K562 (cell line): Measurements from ENCODE around the gene C12orf75. TPM values are rescaled to one million over a fixed set of nuclear protein-coding genes. Genes with fewer than 3 reads are reported as not detected.

ENCODE experiments used
- ATAC-seq: fragments of 200-7000 bp; cut with Tn5 transposase; 3 replicates; pipeline ENCODE4 v1.9.1; 2020; ENCODE audit warnings: moderate library complexity
- BruUV-seq: library from RNA; stranded (reverse); fragments of 400-500 nt; replicated peaks from 2 replicates; lab custom pipeline; 2021; lab: Mats Ljungman, UMichigan
- CTCF ChIA-PET: fragments of 300-600 bp; formaldehyde crosslinking; extraction: SDS; loops from one replicate; lab custom pipeline; 2021; ENCODE audit warnings: low intra/inter-chr PET ratio; lab: Yijun Ruan, JAX
- POLR2A ChIA-PET: fragments of 300-600, 350-650 bp; sonication (Branson Sonifier 250); formaldehyde crosslinking; extraction: SDS; loops from one replicate; lab custom pipeline; 2021; ENCODE audit warnings: antibody characterized with exemption, inconsistent platforms; lab: Yijun Ruan, JAX
- DNase-seq, 4 experiments: peaks; one replicate each; pipeline versions ENCODE4 v3.0.0 to v3.0.0-alpha.2; 2011 to 2018; ENCODE audit warnings: low spot score in 3 of 4, mixed read lengths in 3 of 4; ENCODE audit errors: extremely low read depth in 1 of 4
- FAIRE-seq: peaks from 2 replicates; lab custom pipeline; 2011; peaks lifted over from hg19 to GRCh38; lab: Jason Lieb, UNC
- H2AFZ ChIP-seq: 2 replicates; pipeline ENCODE4 v1.6.0; 2011; ENCODE audit warnings: low read depth, low read length, control low read depth, inconsistent platforms
- H3K27ac ChIP-seq: fragments of 200-600 bp; 3 replicates; pipeline ENCODE4 v1.8.0; 2011; ENCODE audit warnings: low read depth, mild to moderate bottlenecking, control low read depth, inconsistent platforms, low read length, moderate library complexity, mixed read lengths; ENCODE audit errors: extremely low read depth
- H3K27me3 ChIP-seq, 2 experiments: fragments of 300-600 bp in 1 of 2; 2 replicates in 1 of 2; 3 replicates in 1 of 2; pipeline versions ENCODE4 v1.6.0 to v1.8.0; 2011; ENCODE audit warnings: inconsistent platforms in 2 of 2, low read length in 2 of 2, mild to moderate bottlenecking in 1 of 2, mixed read lengths in 1 of 2, moderate library complexity in 1 of 2; ENCODE audit not compliant: control insufficient read depth in 2 of 2, insufficient read depth in 2 of 2
- H3K36me3 ChIP-seq: fragments of 300-600 bp; 3 replicates; pipeline ENCODE4 v1.8.0; 2011; ENCODE audit warnings: mild to moderate bottlenecking, low read length, inconsistent platforms; ENCODE audit not compliant: control insufficient read depth, insufficient read depth
- H3K4me1 ChIP-seq, 2 experiments: fragments of 200-600 bp in 1 of 2; replicated peaks in 1 of 2; 2 replicates in 1 of 2; 3 replicates in 1 of 2; pipeline versions ENCODE4 v1.5.1 to v1.8.0; 2011; ENCODE audit warnings: inconsistent platforms in 2 of 2, low read length in 2 of 2, mild to moderate bottlenecking in 1 of 2, mixed read lengths in 1 of 2, moderate library complexity in 1 of 2; ENCODE audit not compliant: control insufficient read depth in 2 of 2, insufficient read depth in 2 of 2
- H3K4me2 ChIP-seq: 2 replicates; pipeline ENCODE4 v1.6.1; 2011; ENCODE audit warnings: low read length, control low read depth, inconsistent platforms, mixed read lengths; ENCODE audit not compliant: insufficient read depth
- H3K4me3 ChIP-seq: fragments of 200-600 bp; sonication (generic), shearing (Covaris generic); 2 replicates; pipeline ENCODE4 v1.5.1; 2016; ENCODE audit warnings: control low read depth, inconsistent platforms
- H3K79me2 ChIP-seq: fragments of 200-600 bp; 3 replicates; pipeline ENCODE4 v1.8.0; 2011; ENCODE audit warnings: low read length, inconsistent platforms; ENCODE audit not compliant: control insufficient read depth, insufficient read depth
- H3K9ac ChIP-seq, 2 experiments: 2 replicates each; pipeline versions ENCODE4 v1.6.0 to v1.6.1; 2011; ENCODE audit warnings: low read depth in 2 of 2, low read length in 2 of 2, control low read depth in 1 of 2, inconsistent platforms in 1 of 2, mild to moderate bottlenecking in 1 of 2, mixed read lengths in 1 of 2; ENCODE audit not compliant: insufficient read depth in 1 of 2
- H3K9me1 ChIP-seq: one replicate; pipeline ENCODE4 v1.6.0; 2011; ENCODE audit warnings: inconsistent platforms, mild to moderate bottlenecking, low read length, moderate library complexity; ENCODE audit not compliant: control insufficient read depth, insufficient read depth
- H3K9me3 ChIP-seq: replicated peaks from 2 replicates; pipeline ENCODE4 v1.5.1; 2011; ENCODE audit warnings: low read depth, low read length, inconsistent platforms; ENCODE audit not compliant: control insufficient read depth, insufficient read depth
- H4K20me1 ChIP-seq: replicated peaks from 2 replicates; pipeline ENCODE4 v1.6.1; 2011; ENCODE audit warnings: low read length, inconsistent platforms, mixed read lengths; ENCODE audit not compliant: control insufficient read depth, insufficient read depth
- E2F3 ChIP-seq: fragments of 250-450 bp; sonication (Bioruptor Pico); IDR thresholded peaks from 2 replicates; pipeline ENCODE4 v1.4.0; 2020; ENCODE audit warnings: mild to moderate bottlenecking
- POLR3G ChIP-seq: IDR thresholded peaks from 2 replicates; pipeline ENCODE4 v1.6.1; 2011; ENCODE audit not compliant: insufficient read length, insufficient replicate concordance; ENCODE audit errors: extremely low read depth
- ZBED1 ChIP-seq: IDR thresholded peaks from 2 replicates; pipeline ENCODE4 v1.6.1; 2014
- ZNF165 ChIP-seq: fragments of 250-450 bp; sonication (Bioruptor Pico); IDR thresholded peaks from 2 replicates; pipeline ENCODE4 v1.4.0; 2020; ENCODE audit warnings: borderline replicate concordance
- ZNF586 ChIP-seq: fragments of 450-650 bp; formaldehyde crosslinking; conservative IDR thresholded peaks from 2 replicates; pipeline ENCODE4 v1.4.0; 2020; ENCODE audit warnings: mild to moderate bottlenecking, moderate library complexity
- WGBS: fragments of 100-300 bp; shearing (Covaris generic); methylation state at CpG from one replicate; pipeline ENCODE4 v1.1.6; 2016; ENCODE audit warnings: low coverage, mixed read lengths; ENCODE audit not compliant: insufficient coverage; ENCODE audit errors: missing lambda C conversion rate; 5-methylcytosine and 5-hydroxymethylcytosine counted together
- in situ Hi-C: fragments of 300-500 bp; cut with MboI; formaldehyde crosslinking; loops from 4 replicates; pipeline ENCODE4 v1.15.0; 2018; ENCODE audit warnings: inconsistent platforms, mixed read lengths
- intact Hi-C: fragments of 100-400 bp; cut with micrococcal nuclease; formaldehyde crosslinking; loops from 2 replicates; pipeline ENCODE4 v1.14.2; 2022
- polyA plus RNA-seq, 8 experiments: library from polyadenylated mRNA; depleted of rRNA in 4 of 8; stranded (reverse) in 5 of 8; unstranded in 3 of 8; fragments of >200 nt; fragmentation: Nextera tagmentation in 2 of 8; fragmentation: Illumina TruSeq in 1 of 8; extraction: Ambion mirVana in 2 of 8; extraction: Trizol in 1 of 8; gene quantifications; 2 replicates each; pipeline versions ENCODE4 v1.2.1 to v1.2.3, GENCODE V29; 2011 to 2014; ENCODE audit warnings: inconsistent platforms in 1 of 8, missing spikeins in 1 of 8
- total RNA-seq, 7 experiments: library from RNA; depleted of rRNA in 6 of 7; stranded (reverse); fragments of >200 nt in 6 of 7; fragmentation: Illumina TruSeq in 2 of 7; extraction: Trizol in 2 of 7; gene quantifications; 2 replicates each; pipeline versions ENCODE4 v1.2.1 to v1.2.3, GENCODE V29; 2011 to 2021; ENCODE audit warnings: low replicate concordance in 1 of 7
- TF ChIP-seq, protein P1 (sequence below): sonication (generic); formaldehyde crosslinking; IDR thresholded peaks from 2 replicates; pipeline ENCODE4 v1.8.1; 2023; ENCODE audit warnings: mild to moderate bottlenecking, missing genetic modification reagents
- TF ChIP-seq, protein P2 (sequence below): sonication (generic); formaldehyde crosslinking; IDR thresholded peaks from 2 replicates; pipeline ENCODE4 v1.8.0; 2023; ENCODE audit warnings: missing genetic modification reagents, mild to moderate bottlenecking, borderline replicate concordance
- TF ChIP-seq, protein P3 (sequence below): fragments of 250-450 bp; sonication (Bioruptor Pico); IDR thresholded peaks from 2 replicates; pipeline ENCODE4 v1.4.0; 2020; ENCODE audit warnings: mild to moderate bottlenecking, moderate library complexity

The C12orf75 gene
- total and polyA plus RNA-seq, 9 of the 15 experiments (the other 6 are each of a cell fraction or from before 2014, with no cell fraction given): 0.06 to 0.82 (median 0.26) TPM; not detected in 3

DNA sequence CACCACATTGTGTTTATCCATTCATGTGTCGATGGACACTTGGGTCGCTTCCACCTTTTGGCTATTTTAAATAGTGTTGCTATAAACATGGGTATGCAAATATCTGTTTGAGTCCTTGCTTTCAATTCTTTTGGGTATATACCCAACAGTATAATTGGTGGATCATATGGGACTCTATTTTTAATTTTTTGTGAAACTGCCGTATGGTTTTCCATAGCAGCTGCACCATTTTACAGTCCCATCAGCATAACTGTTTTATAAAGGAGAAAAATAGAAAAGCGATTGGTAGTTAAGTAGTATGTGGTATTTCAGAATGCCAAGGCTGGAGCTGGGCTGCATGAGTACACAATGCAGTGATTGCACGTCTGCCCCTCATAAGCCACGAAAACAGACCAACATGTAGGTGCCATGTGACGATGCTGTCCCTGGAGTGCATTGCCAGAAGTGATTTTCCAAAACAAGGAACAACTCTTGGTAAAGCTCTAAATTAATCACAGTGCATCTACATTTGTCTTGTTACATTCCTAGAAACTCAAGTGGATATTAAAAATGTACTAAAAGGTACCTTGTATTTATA lies 83.5 kb downstream of the C12orf75 start:
- Histone ChIP-seq H3K4me2 (no peak overlapping the region), H3K4me3 (no peak overlapping the region), H3K27ac (no peak overlapping the region), H3K4me1 (no peaks in the 10 kb centered on the region), H2AFZ (no peak overlapping the region), H3K9ac (no peak overlapping the region), H3K9me3 (no peaks in the 10 kb centered on the region), H3K9me1 (peaks cover 4% of the 10 kb centered on the region), H4K20me1 (no peaks in the 10 kb centered on the region), H3K79me2 (no peaks in the 10 kb centered on the region), H3K27me3 (peaks cover 2 to 4% of the 10 kb centered on the region in 2 experiments; a peak in 1 of 5 replicates), H3K36me3 (no peaks in the 10 kb centered on the region)
- POLR2A ChIA-PET: interaction anchor here (0.9 kb wide), 1 partner anchor 10 kb away, joined by 3 read pairs; no protein-coding TSS in a partner anchor
- no peak for FAIRE-seq
- no peak for TF ChIP-seq ZNF586
- TF ChIP-seq E2F3 (CRISPR knock-in tag): no peak
- TF ChIP-seq, protein P1, sequence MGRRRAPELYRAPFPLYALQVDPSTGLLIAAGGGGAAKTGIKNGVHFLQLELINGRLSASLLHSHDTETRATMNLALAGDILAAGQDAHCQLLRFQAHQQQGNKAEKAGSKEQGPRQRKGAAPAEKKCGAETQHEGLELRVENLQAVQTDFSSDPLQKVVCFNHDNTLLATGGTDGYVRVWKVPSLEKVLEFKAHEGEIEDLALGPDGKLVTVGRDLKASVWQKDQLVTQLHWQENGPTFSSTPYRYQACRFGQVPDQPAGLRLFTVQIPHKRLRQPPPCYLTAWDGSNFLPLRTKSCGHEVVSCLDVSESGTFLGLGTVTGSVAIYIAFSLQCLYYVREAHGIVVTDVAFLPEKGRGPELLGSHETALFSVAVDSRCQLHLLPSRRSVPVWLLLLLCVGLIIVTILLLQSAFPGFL (CRISPR knock-in tag): no peak
- TF ChIP-seq ZNF165 (CRISPR knock-in tag): no peak
- TF ChIP-seq ZBED1: no peak
- TF ChIP-seq, protein P2, sequence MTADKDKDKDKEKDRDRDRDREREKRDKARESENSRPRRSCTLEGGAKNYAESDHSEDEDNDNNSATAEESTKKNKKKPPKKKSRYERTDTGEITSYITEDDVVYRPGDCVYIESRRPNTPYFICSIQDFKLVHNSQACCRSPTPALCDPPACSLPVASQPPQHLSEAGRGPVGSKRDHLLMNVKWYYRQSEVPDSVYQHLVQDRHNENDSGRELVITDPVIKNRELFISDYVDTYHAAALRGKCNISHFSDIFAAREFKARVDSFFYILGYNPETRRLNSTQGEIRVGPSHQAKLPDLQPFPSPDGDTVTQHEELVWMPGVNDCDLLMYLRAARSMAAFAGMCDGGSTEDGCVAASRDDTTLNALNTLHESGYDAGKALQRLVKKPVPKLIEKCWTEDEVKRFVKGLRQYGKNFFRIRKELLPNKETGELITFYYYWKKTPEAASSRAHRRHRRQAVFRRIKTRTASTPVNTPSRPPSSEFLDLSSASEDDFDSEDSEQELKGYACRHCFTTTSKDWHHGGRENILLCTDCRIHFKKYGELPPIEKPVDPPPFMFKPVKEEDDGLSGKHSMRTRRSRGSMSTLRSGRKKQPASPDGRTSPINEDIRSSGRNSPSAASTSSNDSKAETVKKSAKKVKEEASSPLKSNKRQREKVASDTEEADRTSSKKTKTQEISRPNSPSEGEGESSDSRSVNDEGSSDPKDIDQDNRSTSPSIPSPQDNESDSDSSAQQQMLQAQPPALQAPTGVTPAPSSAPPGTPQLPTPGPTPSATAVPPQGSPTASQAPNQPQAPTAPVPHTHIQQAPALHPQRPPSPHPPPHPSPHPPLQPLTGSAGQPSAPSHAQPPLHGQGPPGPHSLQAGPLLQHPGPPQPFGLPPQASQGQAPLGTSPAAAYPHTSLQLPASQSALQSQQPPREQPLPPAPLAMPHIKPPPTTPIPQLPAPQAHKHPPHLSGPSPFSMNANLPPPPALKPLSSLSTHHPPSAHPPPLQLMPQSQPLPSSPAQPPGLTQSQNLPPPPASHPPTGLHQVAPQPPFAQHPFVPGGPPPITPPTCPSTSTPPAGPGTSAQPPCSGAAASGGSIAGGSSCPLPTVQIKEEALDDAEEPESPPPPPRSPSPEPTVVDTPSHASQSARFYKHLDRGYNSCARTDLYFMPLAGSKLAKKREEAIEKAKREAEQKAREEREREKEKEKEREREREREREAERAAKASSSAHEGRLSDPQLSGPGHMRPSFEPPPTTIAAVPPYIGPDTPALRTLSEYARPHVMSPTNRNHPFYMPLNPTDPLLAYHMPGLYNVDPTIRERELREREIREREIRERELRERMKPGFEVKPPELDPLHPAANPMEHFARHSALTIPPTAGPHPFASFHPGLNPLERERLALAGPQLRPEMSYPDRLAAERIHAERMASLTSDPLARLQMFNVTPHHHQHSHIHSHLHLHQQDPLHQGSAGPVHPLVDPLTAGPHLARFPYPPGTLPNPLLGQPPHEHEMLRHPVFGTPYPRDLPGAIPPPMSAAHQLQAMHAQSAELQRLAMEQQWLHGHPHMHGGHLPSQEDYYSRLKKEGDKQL (CRISPR knock-in tag): no peak
- no peak for TF ChIP-seq POLR3G
- TF ChIP-seq, protein P3, sequence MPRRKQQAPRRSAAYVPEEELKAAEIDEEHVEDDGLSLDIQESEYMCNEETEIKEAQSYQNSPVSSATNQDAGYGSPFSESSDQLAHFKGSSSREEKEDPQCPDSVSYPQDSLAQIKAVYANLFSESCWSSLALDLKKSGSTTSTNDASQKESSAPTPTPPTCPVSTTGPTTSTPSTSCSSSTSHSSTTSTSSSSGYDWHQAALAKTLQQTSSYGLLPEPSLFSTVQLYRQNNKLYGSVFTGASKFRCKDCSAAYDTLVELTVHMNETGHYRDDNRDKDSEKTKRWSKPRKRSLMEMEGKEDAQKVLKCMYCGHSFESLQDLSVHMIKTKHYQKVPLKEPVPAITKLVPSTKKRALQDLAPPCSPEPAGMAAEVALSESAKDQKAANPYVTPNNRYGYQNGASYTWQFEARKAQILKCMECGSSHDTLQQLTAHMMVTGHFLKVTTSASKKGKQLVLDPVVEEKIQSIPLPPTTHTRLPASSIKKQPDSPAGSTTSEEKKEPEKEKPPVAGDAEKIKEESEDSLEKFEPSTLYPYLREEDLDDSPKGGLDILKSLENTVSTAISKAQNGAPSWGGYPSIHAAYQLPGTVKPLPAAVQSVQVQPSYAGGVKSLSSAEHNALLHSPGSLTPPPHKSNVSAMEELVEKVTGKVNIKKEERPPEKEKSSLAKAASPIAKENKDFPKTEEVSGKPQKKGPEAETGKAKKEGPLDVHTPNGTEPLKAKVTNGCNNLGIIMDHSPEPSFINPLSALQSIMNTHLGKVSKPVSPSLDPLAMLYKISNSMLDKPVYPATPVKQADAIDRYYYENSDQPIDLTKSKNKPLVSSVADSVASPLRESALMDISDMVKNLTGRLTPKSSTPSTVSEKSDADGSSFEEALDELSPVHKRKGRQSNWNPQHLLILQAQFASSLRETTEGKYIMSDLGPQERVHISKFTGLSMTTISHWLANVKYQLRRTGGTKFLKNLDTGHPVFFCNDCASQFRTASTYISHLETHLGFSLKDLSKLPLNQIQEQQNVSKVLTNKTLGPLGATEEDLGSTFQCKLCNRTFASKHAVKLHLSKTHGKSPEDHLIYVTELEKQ (CRISPR knock-in tag): no peak
- no peak for DNase-seq
- WGBS: under 1% methylated on average over 7 of the region's 7 CpGs
- intact Hi-C loops (loop anchor here (10.0 kb wide), 1 partner anchor 871 kb away; no protein-coding TSS in a partner anchor), in situ Hi-C loops (loop anchor here (10.0 kb wide), 1 partner anchor 811 kb away; no protein-coding TSS in a partner anchor)
- no peak for ATAC-seq
- CTCF ChIA-PET: no interaction called here
- BruUV-seq: no TSS peak
